Activated CD8-positive, alpha-beta memory T cell treated with anti-CD3 and anti-CD28 coated beads, Interleukin-2, amount 50 U/mL, for 48 hours (primary cell): ENCODE results near the gene EPG5.
"Not testable (repeated sequence)": the region's sequence is repeated elsewhere in the genome, so short reads cannot be mapped to it uniquely, and the experiment has no call there.

ENCODE experiments used
- DNase-seq: peaks from one replicate; pipeline ENCODE4 v3.0.0-alpha.2; 2020

Gene EPG5

GRCh38 chr18:45967007-45967706 lies at the start of gene EPG5:
Gene EPG5, minus strand, starts transcription at chr18:45967329. Its CDS starts 90 bp downstream, at chr18:45967239.
- peak; percentile 93 for DNase-seq

- DNase-seq: no peak
Observed at GRCh38 chr18:46013484-46014189, 46.5 kb upstream of the EPG5 start.

GRCh38 chr18:46010676-46011075 lies 43.5 kb upstream of the EPG5 start:
- DNase-seq: no peak

GRCh38 chr18:46010050-46010449 lies 42.9 kb upstream of the EPG5 start:
- DNase-seq: no peak

- DNase-seq: no peak
Observed at GRCh38 chr18:46009125-46009840, 42.2 kb upstream of the EPG5 start.

GRCh38 chr18:46008531-46008930 lies 41.4 kb upstream of the EPG5 start:
- DNase-seq: no peak

GRCh38 chr18:46007165-46007564 lies 40.0 kb upstream of the EPG5 start:
- DNase-seq: no peak

GRCh38 chr18:46002934-46003333 lies 35.8 kb upstream of the EPG5 start:
- DNase-seq: no peak

GRCh38 chr18:46001892-46002291 lies 34.8 kb upstream of the EPG5 start:
- DNase-seq: no peak

- DNase-seq: no peak
Observed at GRCh38 chr18:46001074-46001473, 33.9 kb upstream of the EPG5 start.

- DNase-seq: no peak
Observed at GRCh38 chr18:45999536-45999935, 32.4 kb upstream of the EPG5 start.

- no peak for DNase-seq
Observed at GRCh38 chr18:45998244-45998643, 31.1 kb upstream of the EPG5 start.

GRCh38 chr18:45997700-45998151 lies 30.6 kb upstream of the EPG5 start:
- DNase-seq: peak; percentile 70

GRCh38 chr18:45995461-45995860 lies 28.3 kb upstream of the EPG5 start:
- no peak for DNase-seq

- no peak for DNase-seq
Observed at GRCh38 chr18:45993438-45993837, 26.3 kb upstream of the EPG5 start.

- DNase-seq: not testable (repeated sequence)
Observed at GRCh38 chr18:45992527-45992926, 25.4 kb upstream of the EPG5 start.

GRCh38 chr18:45991788-45992187 lies 24.7 kb upstream of the EPG5 start:
- no peak for DNase-seq

- DNase-seq: no peak
Observed at GRCh38 chr18:45984546-45985235, 17.6 kb upstream of the EPG5 start.

GRCh38 chr18:45981821-45982220 lies 14.7 kb upstream of the EPG5 start:
- DNase-seq: no peak

- no peak for DNase-seq
Observed at GRCh38 chr18:45980229-45980628, 13.1 kb upstream of the EPG5 start.

GRCh38 chr18:45978084-45978483 lies 11.0 kb upstream of the EPG5 start:
- DNase-seq: no peak

- DNase-seq: no peak
Observed at GRCh38 chr18:45976974-45977373, 9.8 kb upstream of the EPG5 start.

- no peak for DNase-seq
Observed at GRCh38 chr18:45976566-45976965, 9.4 kb upstream of the EPG5 start.
